Measurements from ENCODE around the gene VSIG10L2. TPM values are rescaled to one million over a fixed set of nuclear protein-coding genes. Genes with fewer than 3 reads are reported as not detected.

Gene VSIG10L2
- total RNA-seq, 4 donors from 2014 or later: not detected

Other genes with a start within 250 kb of the VSIG10L2 start
- gene PATE1, start 199.8 kb upstream of the VSIG10L2 start, total RNA-seq: not detected
- not detected for gene PATE2, start 167.2 kb upstream of the VSIG10L2 start, total RNA-seq
- gene PATE3, start 157.9 kb upstream of the VSIG10L2 start, total RNA-seq: not detected
- not detected for gene PATE4, start 112.7 kb upstream of the VSIG10L2 start, total RNA-seq
- gene HYLS1, start 58.4 kb upstream of the VSIG10L2 start, total RNA-seq: 1 to 10 TPM; 1.6 to 6.9 (median 3.0) TPM
- gene PUS3, start 42.8 kb upstream of the VSIG10L2 start, total RNA-seq: 10 to 100 TPM in 3 of 4 donors, 1 to 10 TPM in 1; 9.0 to 34.7 (median 17.9) TPM
- 1 to 10 TPM; 1.6 to 3.8 (median 1.9) TPM for gene DDX25, start 41.5 kb upstream of the VSIG10L2 start, total RNA-seq
- gene CDON, start 116.8 kb downstream of the VSIG10L2 start, total RNA-seq: 100 to 1,000 TPM in 2 of 4 donors, 10 to 100 TPM in 2; 75.8 to 168 (median 108) TPM